SJCRH30 (cell line): ENCODE measurements around the gene ATP9B. TPM values are rescaled to one million over a fixed set of nuclear protein-coding genes. Genes with fewer than 3 reads are reported as not detected.

Source experiments
- DNase-seq, 2 experiments: peaks; one replicate each; pipeline ENCODE4 v3.0.0-alpha.2; 2015 to 2020
- H3K27ac ChIP-seq: fragments of 250-450 bp; sonication (Bioruptor Pico); 2 replicates; pipeline ENCODE4 v1.5.1; 2020; ENCODE audit warnings: mild to moderate bottlenecking, moderate library complexity
- H3K27me3 ChIP-seq: fragments of 250-450 bp; sonication (Bioruptor Pico); 2 replicates; pipeline ENCODE4 v1.5.1; 2020; ENCODE audit warnings: mild to moderate bottlenecking, moderate library complexity
- H3K36me3 ChIP-seq: fragments of 250-450 bp; sonication (Bioruptor Pico); 2 replicates; pipeline ENCODE4 v1.5.1; 2020; ENCODE audit warnings: mild to moderate bottlenecking, moderate library complexity
- H3K4me1 ChIP-seq: fragments of 250-450 bp; sonication (Bioruptor Pico); 2 replicates; pipeline ENCODE4 v1.5.1; 2020; ENCODE audit warnings: mild to moderate bottlenecking, moderate library complexity
- H3K4me3 ChIP-seq: fragments of 250-450 bp; sonication (Bioruptor Pico); 2 replicates; pipeline ENCODE4 v1.5.1; 2020; ENCODE audit warnings: mild to moderate bottlenecking, moderate library complexity
- H3K9me3 ChIP-seq: fragments of 250-450 bp; sonication (Bioruptor Pico); replicated peaks from 2 replicates; pipeline ENCODE4 v1.5.1; 2020; ENCODE audit warnings: mild to moderate bottlenecking, moderate library complexity
- total RNA-seq: library from RNA; depleted of rRNA; stranded (reverse); fragments of >200 nt; shearing (Covaris generic); gene quantifications from 2 replicates; pipeline ENCODE4 v1.2.3, GENCODE V29; 2014; rRNA removed

ATP9B gene, protein sequence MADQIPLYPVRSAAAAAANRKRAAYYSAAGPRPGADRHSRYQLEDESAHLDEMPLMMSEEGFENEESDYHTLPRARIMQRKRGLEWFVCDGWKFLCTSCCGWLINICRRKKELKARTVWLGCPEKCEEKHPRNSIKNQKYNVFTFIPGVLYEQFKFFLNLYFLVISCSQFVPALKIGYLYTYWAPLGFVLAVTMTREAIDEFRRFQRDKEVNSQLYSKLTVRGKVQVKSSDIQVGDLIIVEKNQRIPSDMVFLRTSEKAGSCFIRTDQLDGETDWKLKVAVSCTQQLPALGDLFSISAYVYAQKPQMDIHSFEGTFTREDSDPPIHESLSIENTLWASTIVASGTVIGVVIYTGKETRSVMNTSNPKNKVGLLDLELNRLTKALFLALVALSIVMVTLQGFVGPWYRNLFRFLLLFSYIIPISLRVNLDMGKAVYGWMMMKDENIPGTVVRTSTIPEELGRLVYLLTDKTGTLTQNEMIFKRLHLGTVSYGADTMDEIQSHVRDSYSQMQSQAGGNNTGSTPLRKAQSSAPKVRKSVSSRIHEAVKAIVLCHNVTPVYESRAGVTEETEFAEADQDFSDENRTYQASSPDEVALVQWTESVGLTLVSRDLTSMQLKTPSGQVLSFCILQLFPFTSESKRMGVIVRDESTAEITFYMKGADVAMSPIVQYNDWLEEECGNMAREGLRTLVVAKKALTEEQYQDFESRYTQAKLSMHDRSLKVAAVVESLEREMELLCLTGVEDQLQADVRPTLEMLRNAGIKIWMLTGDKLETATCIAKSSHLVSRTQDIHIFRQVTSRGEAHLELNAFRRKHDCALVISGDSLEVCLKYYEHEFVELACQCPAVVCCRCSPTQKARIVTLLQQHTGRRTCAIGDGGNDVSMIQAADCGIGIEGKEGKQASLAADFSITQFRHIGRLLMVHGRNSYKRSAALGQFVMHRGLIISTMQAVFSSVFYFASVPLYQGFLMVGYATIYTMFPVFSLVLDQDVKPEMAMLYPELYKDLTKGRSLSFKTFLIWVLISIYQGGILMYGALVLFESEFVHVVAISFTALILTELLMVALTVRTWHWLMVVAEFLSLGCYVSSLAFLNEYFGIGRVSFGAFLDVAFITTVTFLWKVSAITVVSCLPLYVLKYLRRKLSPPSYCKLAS
- total RNA-seq, result 10.0 and 12.5 TPM in 2 replicates

DNA sequence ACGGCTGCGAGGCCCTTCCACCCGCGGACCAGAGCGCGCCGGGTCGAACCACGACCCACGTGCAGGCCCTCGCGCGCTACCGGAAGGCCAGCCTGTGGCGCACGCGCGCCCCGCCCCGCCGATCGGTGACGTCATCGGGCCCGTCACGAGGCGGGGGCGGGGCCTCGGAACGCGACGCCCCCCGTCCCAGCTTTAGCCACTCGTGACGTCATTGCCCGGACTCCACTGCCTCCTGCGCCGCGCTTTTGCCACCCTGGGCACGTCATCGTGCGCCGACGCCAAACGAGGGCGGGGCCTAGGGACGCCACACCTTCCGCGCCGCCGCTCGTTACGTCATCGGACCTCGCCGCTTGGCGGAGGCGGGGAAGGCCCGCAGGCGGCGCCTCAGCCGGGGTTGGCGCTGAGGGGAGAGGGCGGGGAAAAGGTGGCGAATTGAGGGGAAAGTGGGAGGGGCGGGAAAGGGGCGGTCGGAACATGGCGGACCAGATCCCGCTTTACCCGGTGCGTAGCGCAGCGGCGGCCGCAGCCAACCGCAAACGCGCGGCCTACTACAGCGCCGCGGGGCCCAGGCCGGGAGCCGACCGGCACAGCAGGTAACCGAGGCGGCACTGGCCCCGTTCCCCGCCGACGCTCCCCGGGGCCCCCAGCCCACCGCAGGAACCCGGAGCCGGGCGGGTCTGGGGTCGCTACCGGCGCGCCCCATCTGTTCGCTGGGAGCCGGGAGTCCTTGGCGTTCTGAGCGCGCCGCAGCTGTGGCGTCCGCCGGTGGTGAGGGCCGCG lies at the start of gene ATP9B:
Gene ATP9B (plus strand): TSS at position 458 of the 780 bp plus-strand sequence. CDS start 17 bp downstream, at position 475.
- Histone ChIP-seq H3K27ac (peak within 1 kb of the TSS; percentile 74), H3K36me3 (no peaks in the 10 kb centered on the region), H3K4me1 (no peaks in the 10 kb centered on the region), H3K9me3 (no peaks in the 10 kb centered on the region), H3K27me3 (no peaks in the 10 kb centered on the region), H3K4me3 (peak within 1 kb of the TSS; percentile 84)
- DNase-seq, result peak; percentile 89 to 90

DNA sequence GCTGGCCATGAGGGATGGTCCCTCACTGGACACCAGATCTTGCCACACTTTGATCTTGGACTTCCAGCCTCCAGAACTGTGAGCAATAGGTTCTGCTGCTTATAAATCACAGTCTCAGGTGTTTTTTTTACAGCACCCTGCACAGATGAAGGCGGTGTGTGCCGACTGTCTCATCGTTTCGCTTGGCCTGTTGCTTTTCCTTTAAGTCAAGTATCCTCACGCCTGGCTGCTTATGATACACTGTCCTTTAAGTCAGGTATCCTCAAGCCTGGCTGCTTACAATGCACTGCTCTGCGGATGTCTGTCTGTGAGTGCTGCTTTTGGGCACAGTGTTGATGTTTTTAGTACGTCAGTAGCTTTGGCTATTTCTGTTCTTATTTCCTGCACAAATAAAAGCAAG lies 49.3 kb upstream of the ATP9B start:
- H3K4me3 ChIP-seq, result no peak overlapping the region
- no peaks in the 10 kb centered on the region for H3K36me3 ChIP-seq
- no peak overlapping the region for H3K27ac ChIP-seq
- H3K9me3 ChIP-seq, result no peaks in the 10 kb centered on the region
- no peak for DNase-seq
- H3K27me3 ChIP-seq, result no peaks in the 10 kb centered on the region
- no peaks in the 10 kb centered on the region for H3K4me1 ChIP-seq

DNA sequence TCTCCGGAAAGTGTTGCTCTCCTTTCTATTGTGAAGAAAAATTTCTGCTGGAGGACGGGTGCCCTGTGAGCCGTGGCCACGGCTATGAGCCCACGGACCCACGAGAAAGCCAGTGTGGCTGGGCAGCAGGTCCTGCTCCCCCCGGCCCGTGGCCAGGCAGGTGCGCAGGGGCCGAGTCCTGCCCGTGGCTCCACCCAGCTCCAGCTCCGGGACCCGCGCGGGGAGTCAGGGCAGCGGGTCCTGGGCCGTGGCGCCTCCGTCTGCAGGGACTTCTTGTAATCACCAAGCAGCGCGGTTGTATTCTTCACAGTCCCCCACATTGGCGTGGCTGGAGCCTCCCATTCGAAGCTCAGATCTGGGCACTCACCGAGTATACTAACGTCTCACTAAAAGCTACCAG lies 46.6 kb upstream of the ATP9B start:
- Histone ChIP-seq H3K36me3 (no peaks in the 10 kb centered on the region), H3K4me1 (no peaks in the 10 kb centered on the region), H3K4me3 (no peak overlapping the region), H3K27ac (no peak overlapping the region), H3K9me3 (no peaks in the 10 kb centered on the region), H3K27me3 (no peaks in the 10 kb centered on the region)
- DNase-seq, result no peak

DNA sequence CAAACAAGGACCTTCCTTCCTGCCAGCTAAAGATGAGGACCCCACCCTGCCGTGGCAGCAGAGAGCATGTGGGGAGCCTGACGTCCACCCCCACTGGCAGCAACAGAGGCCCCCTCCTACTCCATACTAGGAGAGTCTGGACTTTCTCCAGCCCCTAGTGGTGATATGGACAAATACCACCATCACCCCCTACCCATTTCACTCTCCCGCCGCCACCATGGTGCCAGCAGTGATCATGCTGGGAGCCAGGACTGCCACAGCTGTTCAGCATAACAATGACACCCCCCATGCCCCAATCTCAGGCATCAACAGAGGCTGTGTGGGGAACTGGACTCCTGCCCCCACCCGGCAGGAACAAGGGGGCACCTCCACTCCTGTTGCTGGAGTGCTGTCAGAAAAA lies 42.7 kb upstream of the ATP9B start:
- no peaks in the 10 kb centered on the region; the same call in 1 of the 2 replicates for H3K9me3 ChIP-seq
- H3K4me3 ChIP-seq, result no peak overlapping the region
- no peak for DNase-seq
- no peaks in the 10 kb centered on the region for H3K36me3 ChIP-seq
- no peaks in the 10 kb centered on the region for H3K27me3 ChIP-seq
- H3K27ac ChIP-seq, result no peak overlapping the region
- peaks cover 5% of the 10 kb centered on the region; the same call in 1 of the 2 replicates for H3K4me1 ChIP-seq

DNA sequence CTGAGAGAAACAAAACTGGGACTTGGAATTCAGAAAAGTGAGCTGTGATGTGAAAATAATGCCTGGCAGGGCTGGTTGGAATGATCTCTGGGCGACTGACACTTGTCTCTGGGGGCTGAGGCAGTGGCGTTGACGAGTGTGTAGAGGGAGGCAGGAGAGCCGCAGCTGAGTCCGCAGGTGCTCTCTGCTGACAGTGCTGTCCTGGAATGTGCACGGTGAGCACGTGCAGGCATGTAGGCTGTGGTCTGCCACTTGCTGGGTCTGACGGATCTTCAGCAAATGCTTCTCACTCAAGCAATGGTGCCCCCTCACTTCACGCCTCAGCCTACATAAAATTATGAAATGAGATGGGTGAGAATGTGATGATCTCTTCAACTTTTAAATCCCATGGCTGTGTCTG lies 38.5 kb upstream of the ATP9B start:
- Histone ChIP-seq H3K36me3 (no peaks in the 10 kb centered on the region), H3K4me3 (no peak overlapping the region), H3K27me3 (no peaks in the 10 kb centered on the region), H3K27ac (peak overlapping the region; percentile 70), H3K9me3 (no peaks in the 10 kb centered on the region; the same call in 1 of the 2 replicates), H3K4me1 (peaks cover 5% of the 10 kb centered on the region; the same call in 1 of the 2 replicates)
- peak; percentile 29 to 50 for DNase-seq

DNA sequence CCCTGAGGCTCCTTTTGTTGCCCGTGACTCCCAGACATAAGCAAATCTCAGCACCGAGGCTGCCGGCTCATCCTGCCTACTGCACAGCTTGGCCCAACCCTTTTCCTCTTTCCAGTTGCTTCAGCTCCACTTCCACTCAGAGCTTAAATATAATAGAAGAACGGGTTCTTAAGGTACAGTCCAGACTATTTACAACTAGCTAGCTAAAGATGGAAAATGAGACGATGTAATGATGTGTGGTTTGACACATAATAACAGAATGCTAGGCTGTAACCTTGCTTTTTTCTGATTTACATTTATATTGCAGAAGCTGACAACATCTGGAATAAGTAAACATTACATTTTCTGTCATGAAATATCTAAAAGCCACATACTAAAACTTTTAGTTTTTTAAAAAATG lies 26.9 kb upstream of the ATP9B start:
- peak overlapping the region; percentile 33 for H3K4me3 ChIP-seq
- no peaks in the 10 kb centered on the region for H3K9me3 ChIP-seq
- no peaks in the 10 kb centered on the region for H3K4me1 ChIP-seq
- H3K36me3 ChIP-seq, result no peaks in the 10 kb centered on the region
- no peak overlapping the region for H3K27ac ChIP-seq
- no peak for DNase-seq
- no peaks in the 10 kb centered on the region for H3K27me3 ChIP-seq

DNA sequence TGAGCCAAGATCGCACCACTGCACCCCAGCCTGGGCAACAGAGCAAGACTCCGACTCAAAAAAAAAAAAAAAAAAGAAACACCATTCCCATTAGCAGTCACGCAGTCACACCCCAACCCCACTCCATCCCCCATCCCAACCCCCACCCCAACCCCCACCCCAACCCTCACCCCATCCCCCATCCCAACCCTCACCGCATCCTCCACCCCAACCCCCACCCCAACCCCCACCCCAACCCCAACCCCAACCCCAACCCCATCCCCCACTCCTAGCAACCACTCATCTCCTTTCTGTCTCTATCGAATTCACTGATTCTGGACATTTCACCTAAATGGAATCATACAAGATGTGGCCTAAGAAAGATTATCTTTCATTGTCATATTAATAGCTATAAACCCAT lies 25.9 kb upstream of the ATP9B start:
- Histone ChIP-seq H3K9me3 (no peaks in the 10 kb centered on the region), H3K4me1 (no peaks in the 10 kb centered on the region), H3K4me3 (no peak overlapping the region), H3K36me3 (no peaks in the 10 kb centered on the region), H3K27me3 (no peaks in the 10 kb centered on the region), H3K27ac (no peak overlapping the region)
- DNase-seq, result no peak

DNA sequence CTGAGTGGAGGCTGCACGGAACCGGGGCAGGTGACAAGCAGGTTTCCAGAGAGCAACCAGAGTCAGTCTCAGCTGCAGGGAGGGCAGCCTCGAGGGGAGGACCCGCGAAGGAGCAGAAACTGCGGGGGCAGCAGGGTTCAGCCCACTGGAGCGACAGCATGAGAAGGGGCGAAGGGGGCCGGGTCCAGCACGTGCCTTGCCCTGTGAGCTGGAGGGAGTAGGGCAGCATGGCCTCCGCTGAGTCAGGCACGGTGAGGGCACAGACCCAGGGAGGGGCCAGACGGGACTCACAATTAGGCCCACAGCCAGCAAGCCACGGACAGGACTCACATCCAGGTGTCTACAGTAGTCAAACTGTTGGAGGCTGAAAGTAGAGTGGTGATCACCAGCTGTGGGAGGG lies 22.7 kb upstream of the ATP9B start:
- DNase-seq, result no peak
- Histone ChIP-seq H3K36me3 (no peaks in the 10 kb centered on the region), H3K27ac (no peak overlapping the region), H3K27me3 (no peaks in the 10 kb centered on the region), H3K4me3 (no peak overlapping the region), H3K9me3 (no peaks in the 10 kb centered on the region), H3K4me1 (no peaks in the 10 kb centered on the region)

DNA sequence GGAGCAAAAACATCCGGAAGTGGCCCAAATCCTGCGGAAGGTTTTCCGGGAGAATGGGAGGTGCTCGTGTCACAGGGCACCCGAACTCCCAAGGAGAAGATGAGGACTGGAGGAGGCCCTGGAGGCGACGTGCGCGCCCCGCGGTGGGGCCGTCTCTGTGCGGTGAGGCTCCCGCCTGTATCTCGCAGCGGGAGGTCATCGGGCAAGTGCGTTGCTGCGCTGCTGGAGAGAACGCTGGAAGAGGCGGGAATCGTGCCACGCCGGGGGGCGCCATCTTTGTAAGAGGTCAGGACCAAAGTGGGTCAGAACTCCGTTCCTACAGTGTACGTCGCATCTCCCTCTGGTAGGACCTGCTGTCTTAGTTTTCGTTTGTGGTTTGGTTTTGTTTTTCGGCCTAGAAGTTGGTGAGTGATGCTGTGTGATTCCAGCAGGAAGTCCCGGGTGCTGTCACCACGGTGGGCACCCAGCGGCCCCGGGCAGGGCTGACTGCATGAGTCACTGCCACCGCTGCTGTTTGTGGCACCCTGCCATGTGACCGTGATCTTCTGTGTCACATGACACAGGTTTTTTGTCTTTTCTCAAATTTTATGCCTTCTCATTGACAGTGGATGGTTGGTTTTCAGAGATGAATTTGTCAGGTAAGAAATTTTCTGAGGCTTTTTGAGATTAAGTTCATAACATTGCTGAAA lies 21.5 kb upstream of the ATP9B start:
- Histone ChIP-seq H3K27me3 (no peaks in the 10 kb centered on the region), H3K9me3 (no peaks in the 10 kb centered on the region), H3K4me3 (no peak overlapping the region), H3K36me3 (no peaks in the 10 kb centered on the region), H3K4me1 (no peaks in the 10 kb centered on the region), H3K27ac (no peak overlapping the region)
- no peak for DNase-seq

DNA sequence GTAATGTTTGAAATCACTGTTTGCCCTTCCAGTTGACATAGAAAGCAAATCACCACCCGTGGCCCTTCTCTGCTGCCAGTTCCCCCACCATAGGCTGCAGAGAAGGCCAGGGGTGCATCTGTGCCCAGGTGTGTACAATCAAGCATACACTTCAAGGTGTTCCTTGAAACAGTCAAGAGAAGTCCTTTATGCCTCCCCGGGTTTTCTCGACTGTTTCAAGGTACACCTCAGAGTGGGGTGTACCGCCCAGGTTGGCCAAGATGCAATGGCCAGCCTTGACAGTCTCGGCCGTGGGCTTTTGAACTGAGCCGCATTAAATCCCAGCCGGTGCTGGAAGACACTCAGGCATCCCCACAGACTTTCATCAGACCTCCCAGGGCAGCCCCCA lies 21.0 kb upstream of the ATP9B start:
- H3K9me3 ChIP-seq, result no peaks in the 10 kb centered on the region
- no peaks in the 10 kb centered on the region for H3K36me3 ChIP-seq
- no peaks in the 10 kb centered on the region for H3K4me1 ChIP-seq
- H3K27ac ChIP-seq, result no peak overlapping the region
- DNase-seq, result no peak
- no peak overlapping the region for H3K4me3 ChIP-seq
- H3K27me3 ChIP-seq, result no peaks in the 10 kb centered on the region

DNA sequence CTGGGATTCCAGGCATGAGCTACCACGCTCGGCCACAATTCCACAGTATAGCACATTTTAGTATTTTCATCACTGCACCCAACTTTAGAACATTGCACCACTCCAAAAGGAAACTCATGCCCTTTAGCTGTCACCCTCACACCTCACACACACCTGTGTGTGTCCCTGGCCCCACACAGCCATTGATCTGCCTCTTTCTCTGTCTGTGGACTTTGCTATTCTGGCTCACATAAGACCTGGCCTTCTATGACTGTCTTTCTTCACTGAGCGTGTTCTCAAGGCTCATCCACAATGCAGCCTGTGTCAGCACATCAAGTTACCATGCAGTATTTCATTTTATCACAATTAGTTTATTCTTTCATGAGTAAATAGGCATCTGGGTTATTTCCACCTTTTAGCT lies 19.7 kb upstream of the ATP9B start:
- Histone ChIP-seq H3K27ac (no peak overlapping the region), H3K9me3 (no peaks in the 10 kb centered on the region), H3K4me1 (no peaks in the 10 kb centered on the region), H3K36me3 (no peaks in the 10 kb centered on the region), H3K27me3 (no peaks in the 10 kb centered on the region), H3K4me3 (no peak overlapping the region)
- no peak for DNase-seq

DNA sequence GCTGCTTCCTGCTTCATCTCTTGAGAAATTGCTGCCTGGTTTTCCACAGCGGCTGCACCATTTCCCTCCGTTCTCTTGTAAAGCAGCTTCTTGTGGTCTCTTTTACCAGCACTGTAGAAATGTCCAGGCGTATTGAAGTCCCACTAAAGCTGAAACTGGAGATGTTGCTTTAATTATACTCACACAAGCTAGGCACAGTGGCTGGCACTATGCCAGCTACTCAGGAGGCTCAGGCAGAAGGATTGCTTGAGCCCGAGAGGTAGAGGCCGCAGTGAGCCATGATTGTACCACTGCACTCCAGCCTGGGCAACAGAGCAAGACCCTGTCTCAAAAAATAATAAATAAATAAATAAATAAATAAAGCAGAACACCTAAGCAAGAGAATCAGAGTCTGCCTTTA lies 19.2 kb upstream of the ATP9B start:
- H3K4me3 ChIP-seq, result no peak overlapping the region
- no peaks in the 10 kb centered on the region for H3K36me3 ChIP-seq
- H3K27me3 ChIP-seq, result no peaks in the 10 kb centered on the region

DNA sequence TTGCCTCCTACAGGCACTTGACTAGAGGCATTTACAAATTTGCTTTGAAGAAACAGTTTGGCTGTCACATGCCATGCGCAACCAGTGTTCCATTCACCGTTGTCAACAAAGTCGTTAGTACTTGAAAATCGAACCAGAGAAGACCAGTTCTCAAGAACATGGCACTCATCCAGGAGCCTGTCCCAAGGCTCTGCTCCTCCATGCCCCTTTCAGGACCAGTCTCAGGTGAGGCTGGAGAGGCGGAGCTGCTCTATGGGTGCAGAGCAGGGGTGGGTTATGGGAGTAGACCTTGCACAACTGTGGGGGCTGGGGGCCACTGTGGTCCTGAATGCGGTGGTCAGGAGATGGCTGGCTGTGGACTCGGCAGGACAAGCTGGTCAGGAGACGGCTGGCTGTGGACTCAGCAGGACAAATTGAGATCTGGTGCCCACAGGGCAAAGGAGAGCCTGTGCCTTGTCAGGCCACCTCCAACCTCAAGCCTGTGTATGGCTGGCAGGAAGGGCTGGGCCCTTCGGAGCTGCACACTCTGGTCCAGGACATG lies 12.3 kb upstream of the ATP9B start:
- Histone ChIP-seq H3K9me3 (no peaks in the 10 kb centered on the region), H3K27me3 (no peaks in the 10 kb centered on the region), H3K36me3 (no peaks in the 10 kb centered on the region), H3K4me1 (no peaks in the 10 kb centered on the region), H3K27ac (no peak overlapping the region), H3K4me3 (no peak overlapping the region)
- no peak for DNase-seq

More for the DNA sequence above, 19.2 kb upstream of the ATP9B start:
- Histone ChIP-seq H3K4me1 (no peaks in the 10 kb centered on the region), H3K9me3 (no peaks in the 10 kb centered on the region), H3K27ac (no peak overlapping the region)
- DNase-seq, result no peak
